GM18505 (cell line): ENCODE results near the gene SULT1A2.
"Not testable (repeated sequence)": the region's sequence is repeated elsewhere in the genome, so short reads cannot be mapped to it uniquely, and the experiment has no call there.

ENCODE experiments used
- ATAC-seq: cut with Tn5 transposase; IDR thresholded peaks from one replicate; pipeline ENCODE4 v1.9.1; 2021; ENCODE audit not compliant: unreplicated experiment
- POLR2A ChIP-seq: IDR thresholded peaks from 4 replicates; pipeline ENCODE4 v1.6.1; 2011; ENCODE audit warnings: borderline replicate concordance; ENCODE audit not compliant: insufficient read depth, insufficient read length; ENCODE audit errors: extremely low read depth

SULT1A2 gene

DNA sequence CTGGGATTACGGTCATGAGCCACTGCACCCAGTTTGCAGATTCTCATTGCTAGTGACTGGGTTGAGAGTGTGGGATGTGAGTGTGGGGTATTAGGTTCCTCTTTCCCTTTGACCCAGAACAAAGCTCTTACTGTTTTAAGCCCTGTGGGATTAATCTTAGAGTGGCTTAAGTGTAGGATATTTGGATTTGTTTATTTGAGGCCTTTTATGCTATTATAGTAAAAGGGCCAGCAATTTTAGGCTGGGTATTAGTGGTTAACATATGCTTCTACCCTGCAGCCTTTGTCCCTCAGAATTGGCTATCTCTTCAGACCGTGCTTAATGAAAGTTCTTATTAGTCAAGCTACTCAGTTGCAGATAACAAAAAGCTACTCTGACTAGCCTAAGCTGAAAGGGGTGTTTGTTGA lies 39.9 kb downstream of the SULT1A2 start:
- no peak for ATAC-seq
- TF ChIP-seq POLR2A = no peak

DNA sequence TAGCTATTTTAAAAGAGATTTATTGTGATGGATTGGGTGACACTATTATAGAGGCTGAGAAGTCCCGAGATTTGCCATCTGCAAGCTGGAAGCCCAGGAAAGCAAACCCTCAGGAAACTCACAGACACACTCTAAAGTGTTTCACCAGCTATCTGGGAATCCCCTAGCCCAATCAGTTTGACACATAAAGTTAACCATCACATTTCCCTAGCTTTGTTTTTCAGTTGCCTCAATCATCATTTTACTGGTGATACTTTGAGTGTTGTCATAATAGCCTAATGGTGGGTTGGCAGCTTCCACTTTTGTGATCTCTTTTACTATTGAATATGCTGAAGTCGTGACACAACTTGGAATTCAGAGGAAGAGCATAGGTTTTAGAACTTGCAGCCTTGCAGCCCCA lies 41.3 kb downstream of the SULT1A2 start:
- TF ChIP-seq POLR2A = no peak
- ATAC-seq = no peak

DNA sequence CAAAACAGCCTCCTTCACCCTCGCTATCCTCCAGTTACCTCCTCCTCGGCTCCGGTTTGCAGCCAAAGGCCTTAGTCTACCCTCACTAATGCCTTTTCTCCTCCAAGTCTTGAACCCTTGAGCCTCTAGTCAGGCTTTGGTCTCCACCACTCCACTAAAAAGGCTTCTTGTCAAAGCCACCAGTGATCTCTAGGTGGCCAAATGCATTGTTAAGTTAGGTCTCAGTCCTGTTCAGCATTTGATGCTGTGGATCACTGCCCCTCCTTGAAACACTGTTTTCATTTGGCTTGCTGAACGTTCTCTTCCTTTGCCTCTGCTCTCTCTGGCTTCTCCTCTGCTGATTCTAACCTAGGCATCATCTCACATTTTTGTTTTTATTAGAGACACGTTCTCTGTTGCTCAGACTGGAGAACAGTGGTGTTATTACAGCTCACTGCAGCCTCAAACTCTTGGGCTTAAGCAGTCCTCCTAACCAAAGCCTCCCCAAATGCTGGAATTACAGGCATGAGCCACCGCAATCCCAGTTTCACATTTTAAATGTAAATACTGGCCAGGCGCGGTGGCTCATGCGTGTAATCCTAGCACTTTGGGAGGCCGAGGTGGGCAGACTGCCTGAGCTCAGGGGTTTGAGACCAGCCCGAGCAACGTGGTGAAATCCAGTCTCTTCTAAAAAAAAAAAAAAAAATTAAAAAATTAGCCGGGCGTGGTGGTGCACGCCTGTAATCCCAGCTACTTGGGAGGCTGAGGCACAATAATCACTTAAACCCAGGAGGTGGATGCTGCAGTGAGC lies 42.0 kb downstream of the SULT1A2 start:
- TF ChIP-seq POLR2A = no peak
- peak; percentile 3 for ATAC-seq

DNA sequence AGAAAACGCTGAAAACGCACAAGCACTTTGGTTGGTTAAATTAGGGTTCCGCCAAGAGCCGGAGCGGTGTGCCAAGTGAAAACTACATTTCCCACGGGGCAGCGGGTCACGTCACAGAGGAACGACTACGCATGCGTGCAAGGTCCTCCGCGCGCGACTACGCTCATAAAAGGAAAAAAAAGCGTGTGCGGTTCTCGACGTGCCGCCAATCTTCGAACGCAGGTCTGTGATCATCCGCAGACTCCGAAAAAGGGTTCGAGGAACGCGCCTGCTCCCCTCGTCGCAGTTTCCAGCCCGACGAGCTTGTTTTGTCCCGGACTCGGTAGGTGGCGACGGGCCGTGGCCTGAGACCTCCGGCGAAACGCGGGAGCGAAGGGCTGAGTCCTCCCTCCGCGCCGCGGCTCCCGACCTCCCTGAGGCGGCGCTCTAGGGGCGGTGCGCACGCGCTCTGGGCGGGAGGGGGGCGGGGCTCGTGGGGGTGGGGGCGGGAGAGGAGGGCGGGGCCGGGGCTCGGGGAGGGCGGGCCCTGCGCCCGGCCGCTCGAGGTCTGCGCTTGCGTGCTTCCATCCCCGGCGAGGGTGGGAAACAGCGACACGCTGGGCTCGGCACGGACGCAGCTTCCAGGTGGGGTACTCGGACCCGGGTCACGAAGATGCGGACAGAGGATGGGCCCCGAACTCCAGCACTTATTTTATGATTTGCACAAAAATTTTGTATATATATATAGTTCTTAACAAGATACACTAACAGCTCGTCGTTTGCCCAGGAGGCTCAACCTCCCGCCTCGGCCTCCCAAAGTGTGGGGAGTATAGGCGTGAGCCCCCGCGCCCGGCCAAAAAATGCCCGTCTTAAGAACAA lies 42.8 kb downstream of the SULT1A2 start, which contains the start of gene SGF29:
Gene SGF29, plus strand, starts transcription at position 145 of the 858 bp plus-strand sequence. CDS start 27,150 bp downstream, outside the sequence.
- ATAC-seq = peak; percentile 76
- TF ChIP-seq POLR2A = peak; percentile 95

DNA sequence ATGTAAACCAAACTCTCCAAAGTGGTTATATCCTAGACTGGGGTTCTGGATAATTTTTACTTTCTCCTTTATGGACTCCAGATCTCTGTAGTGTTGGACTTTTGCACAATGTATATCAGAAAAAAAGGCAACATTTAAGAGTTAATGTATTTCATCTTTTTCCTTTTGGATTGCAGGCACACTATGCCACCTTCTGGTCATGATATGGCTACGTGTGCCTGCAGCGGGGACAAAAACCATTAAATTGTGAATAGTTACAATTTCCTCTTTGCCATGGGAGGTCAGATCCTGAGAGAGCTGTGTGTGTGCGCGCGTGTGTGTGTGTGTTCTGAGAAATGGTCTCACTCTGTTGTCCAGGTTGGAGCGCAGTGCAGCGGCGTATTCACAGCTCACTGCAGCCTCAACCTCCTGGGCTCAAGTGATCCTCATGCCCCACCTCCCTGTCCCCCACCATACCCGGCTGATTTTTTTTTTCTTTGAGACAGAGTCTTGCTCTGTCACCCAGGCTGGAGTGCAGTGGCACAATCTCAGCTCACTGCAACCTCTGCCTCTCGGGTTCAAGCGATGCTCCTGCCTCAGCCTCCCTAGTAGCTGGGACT lies 47.5 kb downstream of the SULT1A2 start:
- no peak for TF ChIP-seq POLR2A
- ATAC-seq = no peak

DNA sequence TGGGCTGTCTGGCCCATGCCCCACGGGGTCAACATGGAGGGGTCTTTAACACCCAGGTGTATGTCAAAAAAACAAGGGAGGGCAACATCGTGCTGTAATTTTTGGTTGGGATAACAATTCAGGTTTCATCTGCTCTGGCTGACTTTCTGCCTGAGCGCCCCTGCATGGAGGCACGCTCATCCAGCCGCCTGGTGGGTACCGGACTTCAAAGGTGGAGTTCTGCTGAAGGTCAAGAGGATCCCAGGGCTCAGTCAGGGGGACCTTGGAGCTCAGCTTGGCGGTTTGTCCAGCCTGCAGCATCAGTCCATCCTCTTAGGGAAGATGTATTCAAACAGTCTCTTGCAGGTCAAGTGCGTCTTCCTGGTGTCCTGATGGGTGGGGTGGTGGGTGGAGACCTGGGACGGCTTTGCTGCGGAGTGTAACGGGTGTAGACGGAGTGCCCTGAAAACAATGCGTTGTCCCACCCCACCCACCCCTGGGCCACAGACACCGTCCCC lies 48.5 kb downstream of the SULT1A2 start:
- TF ChIP-seq POLR2A = no peak
- no peak for ATAC-seq

DNA sequence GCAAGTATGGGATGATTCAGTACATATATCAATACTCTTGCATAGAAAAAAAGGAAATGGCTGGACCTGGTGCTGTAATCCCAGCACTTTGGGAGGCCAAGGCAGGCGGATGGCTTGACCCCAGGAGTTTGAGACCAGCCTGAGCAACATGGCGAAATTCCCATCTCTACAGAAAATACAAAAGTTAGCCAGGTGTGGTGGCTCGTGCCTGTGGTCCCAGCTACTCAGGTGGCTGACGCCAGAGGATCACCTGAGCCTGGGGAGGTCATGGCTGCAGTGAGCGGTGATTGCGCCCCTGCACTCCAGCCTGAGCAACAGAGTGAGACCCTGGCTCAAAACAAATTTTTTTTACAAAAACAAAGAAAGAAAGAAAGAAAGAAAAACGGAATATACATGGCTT lies 50.2 kb downstream of the SULT1A2 start:
- no peak for TF ChIP-seq POLR2A
- no peak for ATAC-seq

DNA sequence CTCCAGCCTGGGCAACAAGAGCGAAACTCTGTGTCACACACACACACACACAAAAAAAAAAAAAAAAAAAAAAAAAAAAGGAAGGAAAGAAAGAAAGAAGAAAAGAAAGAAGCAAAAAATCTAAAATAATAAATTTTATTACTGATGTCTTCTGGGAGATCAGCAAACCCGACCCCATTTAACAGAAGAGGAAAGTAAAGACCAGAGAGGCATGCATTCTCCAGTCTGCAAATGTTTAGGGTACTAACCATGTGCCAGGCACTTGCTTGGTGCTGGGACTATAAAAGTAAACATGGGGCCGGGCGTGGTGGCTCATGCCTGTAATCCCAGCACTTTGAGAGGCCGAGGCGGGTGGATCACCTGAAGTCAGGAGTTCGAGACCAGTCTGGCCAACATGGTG lies 50.9 kb downstream of the SULT1A2 start:
- not testable (repeated sequence) for ATAC-seq

DNA sequence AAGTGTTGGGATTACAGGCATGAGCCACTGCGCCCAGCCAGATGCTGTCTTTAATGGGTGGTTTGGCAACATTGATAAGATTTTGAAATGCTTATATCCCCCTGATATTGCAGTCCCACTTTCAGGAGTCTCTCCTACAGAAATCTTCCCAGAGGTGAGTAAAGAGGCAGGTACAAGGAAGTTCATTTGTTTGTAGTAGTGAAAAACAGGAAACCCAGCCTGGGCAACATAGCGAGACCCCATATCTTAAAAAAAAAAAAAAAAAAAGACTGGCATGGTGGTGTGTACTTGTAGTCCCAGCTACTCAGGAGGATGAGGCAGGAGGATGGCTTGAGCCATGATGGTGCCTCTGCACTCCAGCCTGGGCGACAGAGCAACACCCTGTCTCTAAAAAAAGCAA lies 51.9 kb downstream of the SULT1A2 start:
- no peak for ATAC-seq

DNA sequence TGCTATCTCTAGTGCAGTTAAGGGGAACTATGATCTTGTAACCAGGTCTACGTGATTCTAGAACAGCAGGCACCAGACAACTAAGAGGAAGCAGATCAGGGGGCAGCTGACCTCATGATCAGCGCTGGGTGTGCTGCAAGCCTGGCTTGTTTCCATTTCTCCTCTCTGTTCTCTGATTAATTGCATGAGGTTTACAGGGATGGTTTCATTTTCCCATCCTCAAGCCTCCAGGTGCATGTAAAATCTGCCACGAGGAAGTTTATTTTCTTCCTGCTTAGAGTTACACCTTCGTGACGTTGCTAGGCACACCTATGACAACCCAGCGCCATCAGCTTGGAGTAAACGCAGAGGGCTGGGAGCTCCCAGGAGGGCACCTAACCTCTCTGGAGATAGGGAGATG lies 53.8 kb downstream of the SULT1A2 start:
- ATAC-seq = no peak
- TF ChIP-seq POLR2A = no peak

More for the DNA sequence above, 51.9 kb downstream of the SULT1A2 start:
- no peak for TF ChIP-seq POLR2A

DNA sequence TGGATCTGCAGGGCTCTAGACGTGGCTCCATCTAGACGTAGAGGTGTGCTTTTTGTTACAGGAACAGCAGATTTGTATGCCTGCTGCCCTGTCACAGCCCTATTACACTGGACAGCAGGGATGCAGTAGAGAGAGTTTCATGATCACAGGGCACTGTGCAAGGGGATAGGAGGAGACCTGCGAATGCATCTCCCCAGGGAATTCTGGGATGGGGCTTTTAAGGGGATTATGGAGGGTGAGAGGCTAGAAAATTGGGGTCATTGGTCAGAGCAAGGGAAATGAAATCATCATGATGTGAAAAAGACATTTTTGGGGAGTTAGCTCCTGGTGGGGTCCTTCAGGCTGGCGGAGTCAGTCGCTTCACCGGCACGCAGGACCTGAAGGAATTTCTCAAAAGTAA lies 54.2 kb downstream of the SULT1A2 start:
- ATAC-seq = no peak

More for the DNA sequence above, 54.2 kb downstream of the SULT1A2 start:
- TF ChIP-seq POLR2A = no peak
